Vagina (tissue), 2 donors: ENCODE data around the gene FRG2B.

Experiments
- POLR2A ChIP-seq, 2 donors: fragments of 450-650 bp; IDR thresholded peaks; one replicate each; pipeline ENCODE4 v1.6.1; 2017; ENCODE audit warnings: antibody characterized with exemption in 2 of 2, mild to moderate bottlenecking in 2 of 2, moderate library complexity in 2 of 2
- POLR2AphosphoS5 ChIP-seq, 2 donors: sonication (generic); formaldehyde crosslinking; IDR thresholded peaks; one replicate each; pipeline ENCODE4 v1.9.0; 2017; ENCODE audit warnings: antibody characterized with exemption in 2 of 2, mild to moderate bottlenecking in 2 of 2, low read depth in 1 of 2; ENCODE audit not compliant: insufficient read depth in 1 of 2
- TF ChIP-seq, protein P1 (sequence below), 3 experiments: fragments of 450-650 bp in 2 of 3; fragments of 200-600 bp in 1 of 3; sonication (generic) in 1 of 3; IDR thresholded peaks; one replicate each; pipeline ENCODE4 v1.5.1; 2017 to 2019; ENCODE audit warnings: antibody characterized with exemption in 3 of 3, mild to moderate bottlenecking in 2 of 3, moderate library complexity in 2 of 3

DNA sequence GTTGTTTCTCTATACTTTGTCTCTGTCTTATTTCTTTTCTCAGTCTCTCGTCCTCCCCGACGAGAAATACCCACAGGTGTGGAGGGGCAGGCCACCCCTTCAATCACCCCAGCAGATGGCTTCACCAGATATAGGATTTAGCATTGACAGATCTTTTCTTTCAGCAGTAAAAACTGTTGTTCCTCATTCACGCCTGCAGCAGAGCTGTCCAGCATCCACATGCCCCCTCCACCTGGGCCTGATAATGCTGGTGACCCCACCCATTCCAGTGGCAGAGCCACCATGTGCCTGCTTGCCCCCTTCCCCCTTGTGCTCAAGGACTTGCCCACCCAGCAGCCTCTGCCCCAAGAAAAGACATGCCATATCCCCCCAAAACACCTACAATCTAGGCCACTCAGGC lies 15.5 kb downstream of the FRG2B start:
- TF ChIP-seq, protein P1, sequence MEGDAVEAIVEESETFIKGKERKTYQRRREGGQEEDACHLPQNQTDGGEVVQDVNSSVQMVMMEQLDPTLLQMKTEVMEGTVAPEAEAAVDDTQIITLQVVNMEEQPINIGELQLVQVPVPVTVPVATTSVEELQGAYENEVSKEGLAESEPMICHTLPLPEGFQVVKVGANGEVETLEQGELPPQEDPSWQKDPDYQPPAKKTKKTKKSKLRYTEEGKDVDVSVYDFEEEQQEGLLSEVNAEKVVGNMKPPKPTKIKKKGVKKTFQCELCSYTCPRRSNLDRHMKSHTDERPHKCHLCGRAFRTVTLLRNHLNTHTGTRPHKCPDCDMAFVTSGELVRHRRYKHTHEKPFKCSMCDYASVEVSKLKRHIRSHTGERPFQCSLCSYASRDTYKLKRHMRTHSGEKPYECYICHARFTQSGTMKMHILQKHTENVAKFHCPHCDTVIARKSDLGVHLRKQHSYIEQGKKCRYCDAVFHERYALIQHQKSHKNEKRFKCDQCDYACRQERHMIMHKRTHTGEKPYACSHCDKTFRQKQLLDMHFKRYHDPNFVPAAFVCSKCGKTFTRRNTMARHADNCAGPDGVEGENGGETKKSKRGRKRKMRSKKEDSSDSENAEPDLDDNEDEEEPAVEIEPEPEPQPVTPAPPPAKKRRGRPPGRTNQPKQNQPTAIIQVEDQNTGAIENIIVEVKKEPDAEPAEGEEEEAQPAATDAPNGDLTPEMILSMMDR (IDR thresholded peaks at IDR 0.05) = no peak
- TF ChIP-seq POLR2A (IDR thresholded peaks at IDR 0.05) (no peak), POLR2AphosphoS5 (IDR thresholded peaks at IDR 0.05; ENCODE audit: insufficient read depth in 1 of 2, low read depth in 1 of 2) (no peak)
